Cardiac muscle cell (in vitro differentiated cells and primary cell): ENCODE measurements around the gene MACROH2A2. TPM values are rescaled to one million over a fixed set of nuclear protein-coding genes. Genes with fewer than 3 reads are reported as not detected.
A peak's percentile ranks its signal among the peaks of the same experiment; 100 is the strongest.

ENCODE experiments used
- DNase-seq, 2 donors: peaks; one replicate each; pipeline versions ENCODE4 v3.0.0 to v3.0.0-alpha.2; 2010 to 2017; ENCODE audit warnings: low read depth in 1 of 2, low spot score in 1 of 2
- H3K27ac ChIP-seq: fragments of 200-600 bp; sonication (generic); 2 replicates; pipeline ENCODE4 v1.5.1; 2016
- H3K27me3 ChIP-seq: fragments of 200-600 bp; sonication (generic); 2 replicates; pipeline ENCODE4 v1.6.0; 2016; ENCODE audit warnings: control low read depth
- H3K36me3 ChIP-seq: fragments of 200-600 bp; sonication (generic); 2 replicates; pipeline ENCODE4 v1.5.1; 2016; ENCODE audit warnings: control low read depth
- H3K4me1 ChIP-seq: fragments of 200-600 bp; sonication (generic); 2 replicates; pipeline ENCODE4 v1.8.1; 2017; ENCODE audit warnings: low read depth, mild to moderate bottlenecking, mixed run types
- H3K4me3 ChIP-seq: fragments of 200-600 bp; sonication (generic); 2 replicates; pipeline ENCODE4 v1.5.1; 2016; ENCODE audit warnings: mild to moderate bottlenecking
- H3K9me3 ChIP-seq: fragments of 200-600 bp; sonication (generic); 2 replicates; pipeline ENCODE4 v1.5.1; 2017; ENCODE audit warnings: low read depth, mild to moderate bottlenecking, control low read depth
- polyA plus RNA-seq: library from polyadenylated mRNA; unstranded; fragments of >200 nt; fragmentation: Nextera tagmentation; extraction: Ambion mirVana; gene quantifications from 2 replicates; pipeline ENCODE4 v1.2.1, GENCODE V29; 2016
- total RNA-seq: library from RNA; depleted of rRNA; stranded (reverse); fragments of >200 nt; gene quantifications from 2 replicates; pipeline ENCODE4 v1.2.3, GENCODE V29; 2016
- TF ChIP-seq, protein P1 (sequence below): IDR thresholded peaks from 2 replicates; pipeline ENCODE4 v1.5.1; 2012; ENCODE audit warnings: low read depth, mild to moderate bottlenecking, low read length

MACROH2A2 gene
- total and polyA plus RNA-seq, 2 experiments from 2014 or later: 142 to 161 TPM

- DNase-seq: peak in 1 of 2 donors; percentile 18
- H3K4me1 ChIP-seq: peaks cover 5% of the 10 kb centered on the region
- TF ChIP-seq, protein P1, sequence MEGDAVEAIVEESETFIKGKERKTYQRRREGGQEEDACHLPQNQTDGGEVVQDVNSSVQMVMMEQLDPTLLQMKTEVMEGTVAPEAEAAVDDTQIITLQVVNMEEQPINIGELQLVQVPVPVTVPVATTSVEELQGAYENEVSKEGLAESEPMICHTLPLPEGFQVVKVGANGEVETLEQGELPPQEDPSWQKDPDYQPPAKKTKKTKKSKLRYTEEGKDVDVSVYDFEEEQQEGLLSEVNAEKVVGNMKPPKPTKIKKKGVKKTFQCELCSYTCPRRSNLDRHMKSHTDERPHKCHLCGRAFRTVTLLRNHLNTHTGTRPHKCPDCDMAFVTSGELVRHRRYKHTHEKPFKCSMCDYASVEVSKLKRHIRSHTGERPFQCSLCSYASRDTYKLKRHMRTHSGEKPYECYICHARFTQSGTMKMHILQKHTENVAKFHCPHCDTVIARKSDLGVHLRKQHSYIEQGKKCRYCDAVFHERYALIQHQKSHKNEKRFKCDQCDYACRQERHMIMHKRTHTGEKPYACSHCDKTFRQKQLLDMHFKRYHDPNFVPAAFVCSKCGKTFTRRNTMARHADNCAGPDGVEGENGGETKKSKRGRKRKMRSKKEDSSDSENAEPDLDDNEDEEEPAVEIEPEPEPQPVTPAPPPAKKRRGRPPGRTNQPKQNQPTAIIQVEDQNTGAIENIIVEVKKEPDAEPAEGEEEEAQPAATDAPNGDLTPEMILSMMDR: no peak
- peak overlapping the region; percentile 87 for H3K27ac ChIP-seq
- no peaks in the 10 kb centered on the region for H3K36me3 ChIP-seq
- H3K9me3 ChIP-seq: no peaks in the 10 kb centered on the region
- no peaks in the 10 kb centered on the region for H3K27me3 ChIP-seq
- H3K4me3 ChIP-seq: peak overlapping the region; percentile 37
Observed at GRCh38 chr10:70145166-70145665, 92.6 kb downstream of the MACROH2A2 start.

GRCh38 chr10:70145666-70146488, 93.2 kb downstream of the MACROH2A2 start:
- TF ChIP-seq, protein P1: peak; percentile 46
- DNase-seq: peak; percentile 61 to 73
- H3K27ac ChIP-seq: peak overlapping the region; percentile 87
- no peaks in the 10 kb centered on the region for H3K27me3 ChIP-seq
- H3K4me3 ChIP-seq: peak overlapping the region; percentile 37
- H3K9me3 ChIP-seq: no peaks in the 10 kb centered on the region
- peaks cover 5% of the 10 kb centered on the region for H3K36me3 ChIP-seq
- peaks cover 5% of the 10 kb centered on the region for H3K4me1 ChIP-seq

DNA sequence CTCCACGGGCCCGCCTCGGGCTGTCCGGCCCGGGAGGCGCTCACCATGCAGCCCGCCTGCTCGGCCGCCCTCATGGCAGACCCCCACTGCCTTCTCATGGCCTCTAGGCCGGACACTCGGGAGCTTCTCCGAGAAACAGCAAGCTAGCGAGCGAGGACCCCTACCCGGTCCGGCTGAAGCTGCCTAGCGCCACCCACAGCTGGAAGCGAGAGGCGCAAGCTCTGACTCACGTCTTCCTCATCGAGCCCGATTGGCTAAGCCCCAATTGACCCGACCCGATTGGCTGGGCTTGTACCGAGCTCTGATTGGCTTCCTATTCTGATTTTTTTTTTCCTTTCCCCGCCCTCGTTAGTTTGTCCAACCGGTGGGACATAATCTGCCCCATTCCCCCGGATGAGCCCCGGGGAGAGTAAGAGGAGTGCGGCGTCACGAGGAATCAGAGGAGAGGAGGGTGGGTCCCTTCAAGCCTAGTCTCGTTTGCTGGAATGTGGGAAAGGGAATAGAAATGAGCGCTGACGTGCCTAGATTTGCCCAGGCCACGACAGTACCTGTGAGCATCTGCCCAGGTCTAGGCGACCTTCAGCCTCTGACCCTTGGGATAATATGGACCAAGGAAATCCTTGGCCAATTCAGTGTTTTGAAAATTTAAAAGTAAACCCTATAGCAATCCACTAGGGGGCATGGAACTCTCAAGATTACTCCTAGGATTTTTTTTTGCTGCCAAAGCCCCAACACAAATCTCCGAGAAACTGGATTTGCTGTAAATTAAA, 94.0 kb downstream of the MACROH2A2 start, which contains the start of gene TYSND1:
Gene TYSND1, minus strand, starts transcription at position 212 of the 770 bp plus-strand sequence. Its CDS starts 114 bp downstream, at position 98.
- Histone ChIP-seq H3K4me1 (peaks cover 5% of the 10 kb centered on the region), H3K27me3 (no peaks in the 10 kb centered on the region), H3K9me3 (no peaks in the 10 kb centered on the region), H3K27ac (peak within 1 kb of the TSS; percentile 87), H3K4me3 (peak within 1 kb of the TSS; percentile 37), H3K36me3 (peaks cover 8% of the 10 kb centered on the region)
- TF ChIP-seq, protein P1: peak; percentile 76
- peak; percentile 99 for DNase-seq

DNA sequence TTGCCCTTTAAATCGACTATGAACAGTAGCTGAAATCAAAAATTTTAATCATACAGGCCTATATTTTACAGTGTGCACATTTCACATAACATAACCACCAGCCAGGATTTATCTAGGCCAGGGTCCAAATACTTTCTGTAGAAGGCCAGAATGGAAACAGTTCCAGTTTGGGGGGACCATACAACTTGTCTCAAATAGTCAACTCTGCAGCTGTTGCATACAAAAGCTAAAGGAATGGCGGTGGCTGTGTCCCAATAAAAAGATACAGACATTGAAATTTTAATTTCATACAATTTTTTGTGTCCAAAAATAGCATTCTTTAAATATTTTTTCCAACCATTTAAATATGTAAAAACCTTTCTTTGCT, 94.6 kb downstream of the MACROH2A2 start:
- H3K4me3 ChIP-seq: peak overlapping the region; percentile 24

GRCh38 chr10:70148516-70148915, 95.9 kb downstream of the MACROH2A2 start:
- H3K9me3 ChIP-seq: no peaks in the 10 kb centered on the region
- peaks cover 5% of the 10 kb centered on the region for H3K4me1 ChIP-seq
- peaks cover 24% of the 10 kb centered on the region for H3K36me3 ChIP-seq
- TF ChIP-seq, protein P1: no peak
- no peak overlapping the region for H3K4me3 ChIP-seq
- peak overlapping the region; percentile 45 for H3K27ac ChIP-seq
- no peak for DNase-seq
- no peaks in the 10 kb centered on the region for H3K27me3 ChIP-seq

More for the DNA sequence above, 94.6 kb downstream of the MACROH2A2 start:
- Histone ChIP-seq H3K36me3 (peaks cover 13% of the 10 kb centered on the region), H3K4me1 (peaks cover 5% of the 10 kb centered on the region), H3K9me3 (no peaks in the 10 kb centered on the region), H3K27ac (peak overlapping the region; percentile 82), H3K27me3 (no peaks in the 10 kb centered on the region)
- TF ChIP-seq, protein P1: no peak
- no peak for DNase-seq
